Stimulated activated CD8-positive, alpha-beta memory T cell treated with anti-CD3 and anti-CD28 coated beads, Interleukin-7, amount 100 ng/mL, for 4 hours (primary cell): ENCODE measurements around the gene MEIKIN.
"Not testable (repeated sequence)": the region's sequence is repeated elsewhere in the genome, so short reads cannot be mapped to it uniquely, and the experiment has no call there.

Experiments
- DNase-seq, 2 donors: peaks; one replicate each; pipeline ENCODE4 v3.0.0-alpha.2; 2020; ENCODE audit warnings: low read depth in 2 of 2

MEIKIN gene

GRCh38 chr5:131906668-131907067 is 38.8 kb downstream of the MEIKIN start:
- no peak for DNase-seq

- DNase-seq = not testable (repeated sequence)
Observed at GRCh38 chr5:131902266-131902665, 43.2 kb downstream of the MEIKIN start.

GRCh38 chr5:131899686-131900085 is 45.8 kb downstream of the MEIKIN start:
- no peak for DNase-seq

GRCh38 chr5:131883984-131884383 is 61.5 kb downstream of the MEIKIN start:
- DNase-seq = no peak

GRCh38 chr5:131879705-131880104 is 65.8 kb downstream of the MEIKIN start:
- DNase-seq = no peak

- DNase-seq = no peak
Observed at GRCh38 chr5:131877873-131878272, 67.6 kb downstream of the MEIKIN start.

GRCh38 chr5:131871251-131871650 is 74.2 kb downstream of the MEIKIN start:
- DNase-seq = not testable (repeated sequence)

- no peak for DNase-seq
Observed at GRCh38 chr5:131867524-131867923, 77.9 kb downstream of the MEIKIN start.

- no peak for DNase-seq
Observed at GRCh38 chr5:131863700-131864099, 81.8 kb downstream of the MEIKIN start.

GRCh38 chr5:131857388-131857787 is 88.1 kb downstream of the MEIKIN start:
- no peak for DNase-seq

GRCh38 chr5:131855452-131855851 is 90.0 kb downstream of the MEIKIN start:
- DNase-seq = no peak

- DNase-seq = no peak
Observed at GRCh38 chr5:131854134-131854533, 91.3 kb downstream of the MEIKIN start.

GRCh38 chr5:131848662-131849061 is 96.8 kb downstream of the MEIKIN start:
- no peak for DNase-seq

- no peak for DNase-seq
Observed at GRCh38 chr5:131846536-131846935, 98.9 kb downstream of the MEIKIN start.

GRCh38 chr5:131845828-131846227 is 99.6 kb downstream of the MEIKIN start:
- DNase-seq = no peak

GRCh38 chr5:131842971-131843370 is 102.5 kb downstream of the MEIKIN start:
- DNase-seq = not testable (repeated sequence)

- DNase-seq = not testable (repeated sequence)
Observed at GRCh38 chr5:131832702-131833101, 112.8 kb downstream of the MEIKIN start.

GRCh38 chr5:131825404-131826013 is 120.0 kb downstream of the MEIKIN start:
- DNase-seq = no peak

GRCh38 chr5:131824631-131825030 is 120.8 kb downstream of the MEIKIN start:
- no peak for DNase-seq

- no peak for DNase-seq
Observed at GRCh38 chr5:131821221-131821620, 124.2 kb downstream of the MEIKIN start.

- no peak for DNase-seq
Observed at GRCh38 chr5:131818001-131818724, 127.3 kb downstream of the MEIKIN start.

GRCh38 chr5:131814990-131815389 is 130.5 kb downstream of the MEIKIN start:
- no peak for DNase-seq

GRCh38 chr5:131812371-131813160 is 132.9 kb downstream of the MEIKIN start:
- no peak for DNase-seq
